CD14-positive monocyte (primary cell): ENCODE measurements around the gene PCF11. TPM values are rescaled to one million over a fixed set of nuclear protein-coding genes. Genes with fewer than 3 reads are reported as not detected.
"Not testable (repeated sequence)": the region's sequence is repeated elsewhere in the genome, so short reads cannot be mapped to it uniquely, and the experiment has no call there.

ENCODE experiments used
- DNase-seq, 3 donors: peaks; one replicate each; pipeline ENCODE4 v3.0.0-alpha.2; 2011 to 2022
- H2AFZ ChIP-seq: 2 replicates; pipeline ENCODE4 v1.6.0; 2012; ENCODE audit warnings: mild to moderate bottlenecking, low read depth, low read length, inconsistent platforms; ENCODE audit not compliant: insufficient read depth, poor library complexity, severe bottlenecking
- H3K27ac ChIP-seq, 2 donors: 1 replicate in 1 of 2; 2 replicates in 1 of 2; pipeline ENCODE4 v1.5.1; 2012 to 2013; ENCODE audit warnings: low read length in 2 of 2, control low read depth in 1 of 2, inconsistent platforms in 1 of 2, low read depth in 1 of 2, mild to moderate bottlenecking in 1 of 2
- H3K27me3 ChIP-seq, 2 donors: one replicate each; pipeline versions ENCODE4 v1.6.0 to v1.6.1; 2011 to 2013; ENCODE audit warnings: low read length in 2 of 2; ENCODE audit not compliant: control insufficient read depth in 2 of 2, insufficient read depth in 2 of 2
- H3K36me3 ChIP-seq, 2 donors: replicated peaks in 1 of 2; 1 replicate in 1 of 2; 2 replicates in 1 of 2; pipeline versions ENCODE4 v1.5.1 to v1.6.1; 2012 to 2013; ENCODE audit warnings: low read length in 2 of 2, control low read depth in 1 of 2, inconsistent platforms in 1 of 2, mild to moderate bottlenecking in 1 of 2; ENCODE audit not compliant: insufficient read depth in 2 of 2, control insufficient read depth in 1 of 2
- H3K4me1 ChIP-seq, 2 donors: 1 replicate in 1 of 2; 2 replicates in 1 of 2; pipeline versions ENCODE4 v1.5.1 to v1.6.1; 2012 to 2013; ENCODE audit warnings: low read length in 2 of 2, control low read depth in 1 of 2, inconsistent platforms in 1 of 2, mild to moderate bottlenecking in 1 of 2, moderate library complexity in 1 of 2; ENCODE audit not compliant: insufficient read depth in 2 of 2, control insufficient read depth in 1 of 2
- H3K4me2 ChIP-seq: replicated peaks from 2 replicates; pipeline ENCODE3; 2012; ENCODE audit warnings: low read length, moderate library complexity, mild to moderate bottlenecking; ENCODE audit not compliant: poor library complexity, severe bottlenecking; ENCODE audit errors: extremely low read depth
- H3K4me3 ChIP-seq, 3 experiments: fragments of 200-600 bp in 1 of 3; sonication (generic) in 1 of 3; replicated peaks in 1 of 3; 1 replicate in 2 of 3; 2 replicates in 1 of 3; pipeline ENCODE4 v1.5.1; 2011 to 2013; ENCODE audit warnings: low read length in 3 of 3, mild to moderate bottlenecking in 3 of 3, control low read depth in 2 of 3, low read depth in 2 of 3, inconsistent platforms in 1 of 3, moderate library complexity in 1 of 3
- H3K79me2 ChIP-seq: 2 replicates; pipeline ENCODE4 v1.6.0; 2012; ENCODE audit warnings: mild to moderate bottlenecking, control low read depth, inconsistent platforms, low read length, moderate library complexity; ENCODE audit not compliant: insufficient read depth
- H3K9ac ChIP-seq: 2 replicates; pipeline ENCODE4 v1.6.0; 2017; ENCODE audit warnings: low read length, mild to moderate bottlenecking; ENCODE audit not compliant: insufficient read depth, poor library complexity, severe bottlenecking
- H3K9me3 ChIP-seq, 2 donors: replicated peaks in 1 of 2; 1 replicate in 1 of 2; 2 replicates in 1 of 2; pipeline versions ENCODE4 v1.5.1 to v1.6.1; 2012 to 2013; ENCODE audit warnings: low read length in 2 of 2, control low read depth in 1 of 2; ENCODE audit not compliant: control insufficient read depth in 1 of 2, insufficient read depth in 1 of 2
- H4K20me1 ChIP-seq: 2 replicates; pipeline ENCODE4 v1.6.0; 2012; ENCODE audit warnings: mild to moderate bottlenecking, low read length, control low read depth, moderate library complexity; ENCODE audit not compliant: insufficient read depth
- H3K27ac Mint-ChIP-seq, 7 donors: one replicate each; pipeline ENCODE4 v1.8.0; 2020; ENCODE audit warnings: mild to moderate bottlenecking in 7 of 7, mixed read lengths in 7 of 7, moderate library complexity in 6 of 7, inconsistent platforms in 2 of 7
- H3K27me3 Mint-ChIP-seq, 3 donors: one replicate each; pipeline ENCODE4 v1.8.0; 2021 to 2022; ENCODE audit warnings: low read depth in 3 of 3, mild to moderate bottlenecking in 3 of 3, mixed read lengths in 3 of 3, moderate library complexity in 3 of 3, inconsistent platforms in 1 of 3
- H3K36me3 Mint-ChIP-seq, 2 donors: one replicate each; pipeline ENCODE4 v1.8.0; 2020; ENCODE audit warnings: mixed read lengths in 2 of 2, inconsistent platforms in 1 of 2, mild to moderate bottlenecking in 1 of 2
- H3K4me1 Mint-ChIP-seq: one replicate; pipeline ENCODE4 v1.8.0; 2020; ENCODE audit warnings: mild to moderate bottlenecking, mixed read lengths
- H3K4me3 Mint-ChIP-seq, 2 donors: one replicate each; pipeline ENCODE4 v1.8.0; 2020; ENCODE audit warnings: mild to moderate bottlenecking in 2 of 2, mixed read lengths in 2 of 2, moderate library complexity in 1 of 2
- H3K9me3 Mint-ChIP-seq, 7 donors: one replicate each; pipeline ENCODE4 v1.8.0; 2020 to 2022; ENCODE audit warnings: mixed read lengths in 7 of 7, mild to moderate bottlenecking in 6 of 7, moderate library complexity in 6 of 7, inconsistent platforms in 2 of 7
- CTCF ChIP-seq: fragments of 200-600 bp; IDR thresholded peaks from one replicate; pipeline ENCODE4 v1.8.0; 2022; ENCODE audit warnings: antibody characterized with exemption, mild to moderate bottlenecking
- WGBS: methylation state at CpG from one replicate; pipeline ENCODE4 v1.1.5; 2013; ENCODE audit warnings: missing lambda C conversion rate; ENCODE audit not compliant: insufficient coverage; 5-methylcytosine and 5-hydroxymethylcytosine counted together
- intact Hi-C, 2 donors: fragments of 100-400 bp; cut with micrococcal nuclease; formaldehyde crosslinking; loops; one replicate each; pipeline versions ENCODE4 v1.15.0 to v1.15.1; 2023
- polyA plus RNA-seq, 3 donors: library from polyadenylated mRNA; depleted of rRNA in 1 of 3; unstranded in 2 of 3; stranded (reverse) in 1 of 3; fragments of 300-500 nt in 2 of 3; fragments of >200 nt in 1 of 3; fragmentation: Illumina TruSeq in 2 of 3; gene quantifications; 1 replicate in 2 of 3; 2 replicates in 1 of 3; pipeline ENCODE4 v1.2.3, GENCODE V29; 2012 to 2021

Gene PCF11
- polyA plus RNA-seq, 3 donors = 8.3 to 78.1 (median 15.7) TPM

- Histone ChIP-seq H3K4me2 (no peak overlapping the region), H3K36me3 (peaks cover 22 to 41% of the 10 kb centered on the region in 2 donors), H3K27ac (no peak overlapping the region), H3K27me3 (no peaks in the 10 kb centered on the region), H3K9ac (no peak overlapping the region), H3K79me2 (no peaks in the 10 kb centered on the region), H3K9me3 (no peaks in the 10 kb centered on the region), H4K20me1 (no peaks in the 10 kb centered on the region), H3K4me1 (no peaks in the 10 kb centered on the region), H2AFZ (no peak overlapping the region), H3K4me3 (no peak overlapping the region)
- no peak for TF ChIP-seq CTCF
- H3K4me3 Mint-ChIP-seq = no peak overlapping the region
- H3K36me3 Mint-ChIP-seq = peaks cover 58 to 61% of the 10 kb centered on the region in 2 donors
- H3K4me1 Mint-ChIP-seq = peaks cover 4% of the 10 kb centered on the region
- no peak overlapping the region for H3K27ac Mint-ChIP-seq
- peaks cover 0 to 2% (median 0%) of the 10 kb centered on the region in 7 donors for H3K9me3 Mint-ChIP-seq
- no CpG with 5 or more reads among the region's 3 CpGs for whole genome bisulfite sequencing
- intact Hi-C loops = no loop called here
- peaks cover 0 to 1% (median 1%) of the 10 kb centered on the region in 3 donors for H3K27me3 Mint-ChIP-seq
- no peak for DNase-seq
Observed at GRCh38 chr11:83205608-83206185, 48.8 kb downstream of the PCF11 start.

- intact Hi-C loops = no loop called here
- no peak for TF ChIP-seq CTCF
- no peaks in the 10 kb centered on the region for H3K4me1 ChIP-seq
- H3K27me3 ChIP-seq = no peaks in the 10 kb centered on the region
- no peaks in the 10 kb centered on the region for H4K20me1 ChIP-seq
- peaks cover 0 to 2% (median 0%) of the 10 kb centered on the region in 7 donors for H3K9me3 Mint-ChIP-seq
- H3K9me3 ChIP-seq = no peaks in the 10 kb centered on the region
- no CpG with 5 or more reads among the region's 1 CpG for WGBS
- peaks cover 53 to 58% of the 10 kb centered on the region in 2 donors for H3K36me3 Mint-ChIP-seq
- no peak for DNase-seq
- peak overlapping the region in 2 of 7 donors; percentile 2 to 53 for H3K27ac Mint-ChIP-seq
- no peak overlapping the region for H2AFZ ChIP-seq
- no peak overlapping the region for H3K4me3 Mint-ChIP-seq
- H3K27ac ChIP-seq = no peak overlapping the region
- H3K27me3 Mint-ChIP-seq = peaks cover 0 to 1% (median 1%) of the 10 kb centered on the region in 3 donors
- no peak overlapping the region for H3K9ac ChIP-seq
- peaks cover 4% of the 10 kb centered on the region for H3K4me1 Mint-ChIP-seq
- H3K79me2 ChIP-seq = no peaks in the 10 kb centered on the region
- peaks cover 19 to 41% of the 10 kb centered on the region in 2 donors for H3K36me3 ChIP-seq
- H3K4me2 ChIP-seq = no peak overlapping the region
- H3K4me3 ChIP-seq = no peak overlapping the region
Observed at GRCh38 chr11:83206221-83206620, 49.3 kb downstream of the PCF11 start.

- H3K4me1 ChIP-seq, H3K9ac ChIP-seq, H3K4me3 Mint-ChIP-seq, H3K9me3 Mint-ChIP-seq, H3K4me2 ChIP-seq, H3K27me3 Mint-ChIP-seq, H3K4me3 ChIP-seq, H2AFZ ChIP-seq, H3K9me3 ChIP-seq, intact Hi-C loops, H3K79me2 ChIP-seq, H3K27me3 ChIP-seq, H3K27ac ChIP-seq, H3K4me1 Mint-ChIP-seq, H4K20me1 ChIP-seq: not testable (repeated sequence)
- Mint-ChIP-seq H3K36me3 (peaks cover 54 to 62% of the 10 kb centered on the region in 2 donors), H3K27ac (peak overlapping the region in 5 of 7 donors; percentile 2 to 75 (median 53))
- H3K36me3 ChIP-seq = peaks cover 19 to 45% of the 10 kb centered on the region in 2 donors
- WGBS = no CpG with 5 or more reads among the region's 4 CpGs
- peak; percentile 9 to 62 (median 18) for DNase-seq
Observed at GRCh38 chr11:83206771-83207382, 49.9 kb downstream of the PCF11 start.
